GM18520 (cell line): Measurements from ENCODE around the gene SH3TC2.

Source experiments
- ATAC-seq: cut with Tn5 transposase; IDR thresholded peaks from one replicate; pipeline ENCODE4 v1.9.1; 2021; ENCODE audit not compliant: unreplicated experiment

Gene SH3TC2

DNA sequence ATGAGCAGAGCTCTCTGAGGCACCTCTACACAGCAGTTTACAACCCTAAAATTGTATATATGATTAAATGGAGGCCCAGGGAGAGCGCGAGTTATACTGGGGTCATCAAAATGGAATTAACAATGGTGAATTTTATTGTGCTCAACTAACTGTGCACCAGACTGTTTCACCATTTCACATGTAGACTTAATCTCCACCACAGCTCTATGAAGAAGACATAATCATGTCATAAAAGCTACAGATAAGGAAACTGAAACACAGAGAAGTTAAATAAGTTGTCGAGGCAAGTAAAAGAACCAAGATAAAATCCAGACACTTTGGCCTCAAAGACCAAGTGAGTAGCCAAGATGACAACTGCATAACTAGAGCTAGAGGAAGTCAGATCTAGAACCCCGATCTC lies 1.5 kb downstream of the SH3TC2 start:
- ATAC-seq, result no peak

DNA sequence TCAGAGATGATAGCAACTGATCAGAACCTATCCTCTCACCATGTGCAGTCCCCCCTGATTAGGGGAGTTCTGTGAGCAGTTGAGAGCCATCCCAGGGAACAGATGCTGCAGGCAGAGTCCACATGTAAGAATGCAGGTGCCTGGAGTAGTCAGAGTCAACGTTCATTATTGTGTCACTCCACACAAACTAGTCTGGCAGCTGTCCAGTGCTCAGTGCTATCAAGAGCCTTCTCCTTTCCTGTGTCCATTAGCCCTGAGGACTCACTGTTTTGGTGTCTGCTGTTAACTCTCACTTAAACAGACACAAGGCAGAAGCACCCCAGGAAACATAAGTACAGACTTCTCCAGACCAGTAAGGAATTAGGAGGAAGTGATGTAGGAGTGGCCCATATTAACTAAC lies 2.5 kb downstream of the SH3TC2 start:
- no peak for ATAC-seq

DNA sequence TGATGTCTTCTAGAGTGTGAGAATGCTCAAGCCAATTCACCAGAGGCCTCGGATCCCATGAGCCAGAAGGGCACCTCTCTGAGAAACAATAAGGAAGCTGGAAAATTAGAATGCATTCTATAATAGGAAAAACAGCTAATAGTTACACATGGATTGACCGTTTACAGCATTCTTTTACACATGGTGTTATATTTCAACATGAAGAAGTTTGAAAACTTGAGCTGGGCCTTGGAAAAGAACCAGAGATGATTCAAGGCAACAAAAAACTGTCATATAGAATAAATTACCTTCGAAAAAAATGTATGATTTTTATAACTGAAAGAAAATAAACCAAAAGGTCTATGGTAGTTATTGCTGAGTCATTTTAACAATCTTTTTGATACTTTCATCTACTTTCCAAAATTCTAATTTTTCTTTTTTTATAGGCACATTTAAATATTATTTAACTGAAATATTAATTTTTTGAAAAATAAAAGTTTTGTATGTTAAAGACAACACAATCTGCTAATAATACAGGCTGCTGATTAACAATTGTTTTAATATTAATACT lies 6.2 kb downstream of the SH3TC2 start:
- no peak for ATAC-seq

DNA sequence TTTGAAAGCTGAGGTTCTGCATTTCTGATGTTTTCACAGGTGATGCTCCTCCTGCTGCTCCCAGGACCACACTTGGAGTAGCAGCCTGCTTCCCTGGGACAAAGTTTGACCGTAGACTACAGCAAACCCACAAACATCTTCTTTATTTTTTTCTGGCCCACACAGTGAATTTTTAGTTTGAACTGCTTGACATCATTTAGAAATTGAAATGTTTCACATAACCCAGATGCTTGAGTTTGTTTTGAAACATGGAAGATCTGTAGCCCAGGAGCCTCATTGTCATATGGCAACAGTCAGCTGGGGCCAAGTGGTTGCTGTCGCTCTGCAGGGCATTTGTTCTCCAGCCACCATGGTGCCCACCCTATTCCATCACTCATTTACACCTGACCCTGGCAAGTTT lies 8.4 kb downstream of the SH3TC2 start:
- ATAC-seq, result no peak

- no peak for ATAC-seq
These were observed 9.7 kb downstream of the SH3TC2 start for GRCh38 chr5:149053072-149053695.

GRCh38 chr5:149049371-149049781 lies 13.5 kb downstream of the SH3TC2 start:
- no peak for ATAC-seq

- ATAC-seq, result no peak
These were observed 14.1 kb downstream of the SH3TC2 start for GRCh38 chr5:149048811-149049210.

- no peak for ATAC-seq
These were observed 15.4 kb downstream of the SH3TC2 start for GRCh38 chr5:149047462-149047861.

DNA sequence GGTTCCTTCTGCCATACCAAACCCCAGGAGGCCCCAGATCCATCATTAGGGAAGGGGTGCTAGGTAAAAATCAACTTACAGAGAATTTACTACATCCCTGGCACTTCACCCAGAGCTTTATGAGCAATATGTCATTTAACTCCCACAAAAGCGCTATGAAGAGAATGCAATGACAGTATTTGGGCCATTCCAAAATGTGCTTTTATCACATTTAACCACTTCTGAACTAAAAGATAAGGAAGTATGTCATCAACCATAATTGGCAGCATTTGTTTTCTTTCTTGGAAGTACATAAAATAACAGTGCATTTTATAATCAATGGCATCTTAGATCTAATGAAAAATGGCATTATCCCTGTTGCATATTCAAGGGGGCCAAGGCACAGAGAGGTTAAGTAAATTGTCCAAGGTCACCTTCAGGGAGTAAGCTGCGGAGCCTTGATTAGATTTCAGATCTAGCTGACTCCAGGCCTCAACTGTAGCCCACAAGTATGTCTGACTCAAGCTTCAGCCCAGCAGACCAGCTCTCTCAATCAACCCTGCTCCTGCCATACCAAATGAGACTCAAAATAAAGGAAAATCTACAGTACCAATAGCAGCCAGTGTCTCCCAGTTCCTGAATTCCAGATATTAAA lies 16.5 kb downstream of the SH3TC2 start:
- ATAC-seq, result no peak

DNA sequence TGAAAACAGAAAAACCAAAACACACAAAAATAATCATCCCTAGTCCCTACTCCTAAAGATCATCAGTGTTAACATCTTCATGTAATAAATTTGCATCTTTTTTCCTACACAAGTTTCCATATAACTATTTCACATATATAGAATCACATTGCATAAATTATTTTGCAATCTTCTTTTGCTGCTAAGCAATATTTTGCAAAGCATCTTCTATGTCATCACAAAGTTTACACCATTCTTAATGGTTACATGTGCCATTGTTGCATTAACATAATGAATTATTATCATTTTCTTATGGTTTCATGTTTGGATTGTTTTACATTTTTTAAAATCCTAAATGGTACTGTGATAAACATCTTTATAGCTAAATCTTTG lies 17.8 kb downstream of the SH3TC2 start:
- no peak for ATAC-seq

GRCh38 chr5:149044453-149045088 lies 18.3 kb downstream of the SH3TC2 start:
- no peak for ATAC-seq

DNA sequence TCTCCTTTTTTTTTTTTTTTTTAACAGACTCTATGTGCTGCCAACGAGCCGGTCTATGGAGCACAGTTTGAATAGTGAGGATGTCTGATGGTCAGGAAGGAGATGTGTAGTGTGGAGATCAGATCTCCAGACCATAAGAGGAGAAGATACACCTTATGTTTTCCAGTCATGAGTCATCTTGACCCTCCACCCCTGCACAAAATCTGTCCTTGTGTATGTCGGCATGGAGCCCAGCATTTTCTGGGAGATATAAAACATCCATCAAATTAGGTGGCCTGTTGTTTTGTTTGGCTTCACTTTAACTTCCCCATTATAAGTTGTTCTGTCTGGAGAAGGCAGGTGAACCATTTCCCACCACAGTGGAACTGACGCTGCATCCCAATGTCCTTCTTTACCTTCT lies 19.2 kb downstream of the SH3TC2 start:
- no peak for ATAC-seq

GRCh38 chr5:149042865-149043264 lies 20.0 kb downstream of the SH3TC2 start:
- ATAC-seq, result no peak

GRCh38 chr5:149041242-149041641 lies 21.6 kb downstream of the SH3TC2 start:
- no peak for ATAC-seq

GRCh38 chr5:149040421-149040820 lies 22.4 kb downstream of the SH3TC2 start:
- no peak for ATAC-seq

DNA sequence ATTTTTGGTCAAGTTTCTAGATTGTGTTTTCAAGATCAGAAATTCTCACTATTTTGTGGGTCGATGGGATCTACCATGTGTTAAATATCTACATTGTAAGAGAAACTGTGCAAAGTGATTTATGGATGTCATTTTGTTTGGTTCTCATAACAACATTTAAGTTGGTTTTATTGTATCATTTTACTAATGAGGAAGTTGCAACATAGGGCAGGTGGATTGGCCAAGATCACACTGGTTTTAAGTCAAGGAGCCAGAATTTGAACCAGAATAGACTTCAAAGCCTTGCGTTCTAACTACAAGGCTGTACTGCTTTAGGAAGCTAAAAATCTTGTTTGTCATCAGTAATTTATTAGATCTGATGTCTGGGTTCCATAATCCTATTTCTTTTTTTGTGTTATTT lies 23.4 kb downstream of the SH3TC2 start:
- ATAC-seq, result no peak

DNA sequence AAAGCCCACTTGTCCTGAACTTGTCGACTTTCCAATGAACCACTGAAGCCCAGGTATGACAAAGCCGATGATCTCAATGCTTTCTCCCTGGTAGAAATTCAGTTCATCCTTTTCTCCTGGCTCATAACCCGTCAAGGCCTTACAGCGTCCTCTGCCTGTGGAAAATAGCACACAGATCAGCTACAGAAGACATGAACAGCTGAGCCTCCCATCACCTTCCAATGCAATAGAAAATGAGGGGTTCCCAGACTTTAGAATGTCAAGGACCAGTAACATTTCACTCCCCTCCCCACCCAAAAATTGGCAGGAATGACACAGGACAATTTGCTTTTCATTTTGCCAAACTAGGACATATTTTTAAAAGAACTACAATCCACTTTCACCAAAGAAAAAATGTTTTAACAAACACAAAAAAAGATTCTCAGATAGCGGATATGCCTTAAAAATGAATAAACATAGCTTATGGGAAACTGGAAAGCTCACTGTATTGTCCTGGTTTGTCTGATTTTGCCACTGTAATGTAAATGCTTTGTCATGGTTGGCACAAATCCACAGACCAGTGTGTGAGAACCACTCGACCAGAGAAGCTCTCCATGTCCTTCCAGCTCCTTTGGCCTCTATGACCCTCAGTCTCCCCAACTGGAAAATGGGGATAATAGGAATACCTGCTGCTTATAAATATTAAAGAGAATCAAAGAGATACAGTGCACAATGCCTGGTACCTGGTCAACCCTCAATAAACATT lies 24.4 kb downstream of the SH3TC2 start:
- ATAC-seq, result no peak

GRCh38 chr5:149037817-149038216 lies 25.0 kb downstream of the SH3TC2 start:
- no peak for ATAC-seq

DNA sequence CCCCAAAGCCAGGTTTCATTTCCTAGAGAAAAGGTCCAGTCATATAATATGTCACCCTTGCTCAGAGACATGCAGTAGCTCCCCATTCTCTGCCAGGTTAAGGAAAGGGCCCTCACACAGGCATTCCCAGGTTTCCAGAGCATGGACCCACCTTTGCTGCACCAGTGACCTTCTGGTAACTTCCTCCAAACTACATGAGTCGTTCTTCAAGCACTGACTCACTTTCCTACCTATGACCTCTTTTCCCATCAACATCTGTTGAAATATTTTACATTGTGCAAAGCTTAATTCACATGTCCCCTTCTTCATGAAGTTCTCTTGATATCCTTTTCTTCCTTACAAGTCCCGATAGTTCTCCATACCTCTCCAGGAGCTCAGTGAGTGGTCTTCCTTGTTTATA lies 25.9 kb downstream of the SH3TC2 start:
- ATAC-seq, result no peak

DNA sequence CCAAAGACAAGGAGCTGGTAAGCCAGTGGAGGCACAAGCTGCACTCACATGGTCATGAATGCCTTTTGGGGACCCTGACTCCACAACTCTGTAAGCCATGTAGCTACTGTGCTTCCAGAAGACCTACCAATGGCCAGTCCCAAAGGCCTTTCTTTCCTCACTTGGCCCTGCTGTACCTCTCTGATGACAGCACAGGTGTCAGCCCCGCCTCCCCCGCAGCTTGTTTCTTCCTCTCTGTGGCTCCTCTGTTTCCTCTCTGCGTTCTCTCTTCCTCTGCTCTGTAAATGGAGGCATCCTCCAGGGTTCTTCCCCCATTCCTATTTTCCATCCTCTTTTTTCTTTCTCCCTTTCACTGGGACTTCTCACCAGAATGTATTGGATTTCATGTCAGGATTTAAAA lies 26.7 kb downstream of the SH3TC2 start:
- ATAC-seq, result no peak

GRCh38 chr5:149035372-149035790 lies 27.5 kb downstream of the SH3TC2 start:
- peak; percentile 67 for ATAC-seq
